K562 (cell line): ENCODE data around the gene ENDOD1. TPM values are rescaled to one million over a fixed set of nuclear protein-coding genes. Genes with fewer than 3 reads are reported as not detected.

Source experiments
- CBX1 ChIP-seq: sonication (generic); IDR thresholded peaks from 2 replicates; pipeline ENCODE4 v1.6.1; 2016; ENCODE audit warnings: antibody characterized with exemption, low read depth, mild to moderate bottlenecking
- HOMEZ ChIP-seq: fragments of 250-450 bp; sonication (Bioruptor Pico); IDR thresholded peaks from 2 replicates; pipeline ENCODE4 v1.4.0; 2020; ENCODE audit warnings: mild to moderate bottlenecking, moderate library complexity
- JUN ChIP-seq, 2 experiments: sonication (generic) in 1 of 2; formaldehyde crosslinking in 1 of 2; IDR thresholded peaks; 2 replicates each; pipeline versions ENCODE4 v1.6.1 to v1.8.0; 2012 to 2022; ENCODE audit warnings: borderline replicate concordance in 2 of 2, mild to moderate bottlenecking in 2 of 2, improper control_type of control experiment in 1 of 2, low read depth in 1 of 2, low read length in 1 of 2, missing genetic modification reagents in 1 of 2
- KDM2B ChIP-seq: fragments of 250-450 bp; sonication (Bioruptor Pico); IDR thresholded peaks from 2 replicates; pipeline ENCODE4 v1.8.0; 2021; ENCODE audit warnings: mild to moderate bottlenecking, moderate library complexity
- KLF13 ChIP-seq: fragments of 450-650 bp; IDR thresholded peaks from 2 replicates; pipeline ENCODE4 v1.6.1; 2016; ENCODE audit warnings: missing genetic modification characterization, low read depth, mild to moderate bottlenecking, missing compliant biosample characterization, moderate library complexity, borderline replicate concordance
- MCM3 ChIP-seq: fragments of 450-650 bp; IDR thresholded peaks from 2 replicates; pipeline ENCODE4 v1.6.1; 2016
- MEF2A ChIP-seq: IDR thresholded peaks from 2 replicates; pipeline ENCODE4 v1.6.1; 2011; ENCODE audit warnings: low read depth, mild to moderate bottlenecking, low read length, moderate library complexity; ENCODE audit not compliant: control insufficient read depth
- MNT ChIP-seq, 2 experiments: fragments of 450-650 bp; conservative IDR thresholded peaks; 2 replicates each; pipeline ENCODE4 v1.6.1; 2017; ENCODE audit warnings: mild to moderate bottlenecking in 2 of 2, moderate library complexity in 2 of 2
- NONO ChIP-seq, 2 experiments: fragments of 200-400 bp in 1 of 2; fragments of 450-650 bp in 1 of 2; formaldehyde crosslinking in 1 of 2; IDR thresholded peaks; 2 replicates each; pipeline ENCODE4 v1.6.1; 2017; ENCODE audit warnings: low read depth in 2 of 2, mild to moderate bottlenecking in 2 of 2, moderate library complexity in 2 of 2, low read length in 1 of 2
- NRF1 ChIP-seq, 2 experiments: fragments of 450-650 bp; IDR thresholded peaks in 1 of 2; conservative IDR thresholded peaks in 1 of 2; 2 replicates each; pipeline ENCODE4 v1.6.1; 2014; ENCODE audit warnings: mild to moderate bottlenecking in 2 of 2
- STAT6 ChIP-seq: sonication (generic); formaldehyde crosslinking; IDR thresholded peaks from 2 replicates; pipeline ENCODE4 v1.8.1; 2023; ENCODE audit warnings: mild to moderate bottlenecking, missing genetic modification reagents
- TAF7 ChIP-seq: fragments of 450-650 bp; IDR thresholded peaks from 2 replicates; pipeline ENCODE4 v1.6.1; 2016; ENCODE audit warnings: missing genetic modification characterization, missing compliant biosample characterization
- ZBTB7A ChIP-seq: IDR thresholded peaks from 2 replicates; pipeline ENCODE4 v1.6.1; 2011; ENCODE audit warnings: low read depth, mild to moderate bottlenecking, low read length, moderate library complexity, borderline replicate concordance; ENCODE audit not compliant: control insufficient read depth
- ZNF592 ChIP-seq: fragments of 450-650 bp; IDR thresholded peaks from 2 replicates; pipeline ENCODE4 v1.6.1; 2017; ENCODE audit warnings: antibody characterized with exemption, mild to moderate bottlenecking
- polyA plus RNA-seq, 8 experiments: library from polyadenylated mRNA; depleted of rRNA in 4 of 8; stranded (reverse) in 5 of 8; unstranded in 3 of 8; fragments of >200 nt; fragmentation: Nextera tagmentation in 2 of 8; fragmentation: Illumina TruSeq in 1 of 8; extraction: Ambion mirVana in 2 of 8; extraction: Trizol in 1 of 8; gene quantifications; 2 replicates each; pipeline versions ENCODE4 v1.2.1 to v1.2.3, GENCODE V29; 2011 to 2014; ENCODE audit warnings: inconsistent platforms in 1 of 8, missing spikeins in 1 of 8
- total RNA-seq, 7 experiments: library from RNA; depleted of rRNA in 6 of 7; stranded (reverse); fragments of >200 nt in 6 of 7; fragmentation: Illumina TruSeq in 2 of 7; extraction: Trizol in 2 of 7; gene quantifications; 2 replicates each; pipeline versions ENCODE4 v1.2.1 to v1.2.3, GENCODE V29; 2011 to 2021; ENCODE audit warnings: low replicate concordance in 1 of 7

The ENDOD1 gene
- total and polyA plus RNA-seq, 9 of the 15 experiments (the other 6 are each of a cell fraction or from before 2014, with no cell fraction given): 4.2 to 11.8 (median 9.3) TPM

- TF ChIP-seq MNT (conservative IDR thresholded peaks at IDR 0.05) (peak; percentile 59 to 73; a peak in 3 of 4 replicates), TAF7 (tag) (0 out of 2 replicates have a peak, but pooled peaks have one; percentile 62), HOMEZ (CRISPR knock-in tag) (no peak), CBX1 (no peak), KLF13 (no peak), KDM2B (no peak), MCM3 (no peak), ZNF592 (peak; percentile 64; the same call in 1 of the 2 replicates), ZBTB7A (0 out of 2 replicates have a peak, but pooled peaks have one; percentile 18), NRF1 (conservative IDR thresholded peaks at IDR 0.05 in 1 of 2, IDR thresholded peaks at IDR 0.05 in 1 of 2) (peak in 1 of 2 experiments; percentile 72; a peak in 2 of 4 replicates), MEF2A (no peak), NONO (IDR thresholded peaks at IDR 0.05; ENCODE audit: low read depth in 2 of 2, low read length in 1 of 2) (peak; percentile 45 to 60; a peak in 1 of 4 replicates), JUN (IDR thresholded peaks at IDR 0.05; ENCODE audit: borderline replicate concordance, low read depth, low read length) (no peak), JUN (CRISPR knock-in tag; IDR thresholded peaks at IDR 0.05; ENCODE audit: borderline replicate concordance) (0 out of 2 replicates have a peak, but pooled peaks have one; percentile 62), STAT6 (0 out of 2 replicates have a peak, but pooled peaks have one; percentile 15)
Measured at GRCh38 chr11:95089620-95090542, at the start of gene ENDOD1 (continued).
